CD4-positive, alpha-beta T cell treated with Interleukin-12 subunit alpha and Interleukin-12 subunit beta, for 1 hour (primary cell): Measurements from ENCODE around the gene LYSMD3.

Experiments
- DNase-seq: peaks from one replicate; pipeline ENCODE4 v3.0.0-alpha.2; 2020

Gene LYSMD3

DNA sequence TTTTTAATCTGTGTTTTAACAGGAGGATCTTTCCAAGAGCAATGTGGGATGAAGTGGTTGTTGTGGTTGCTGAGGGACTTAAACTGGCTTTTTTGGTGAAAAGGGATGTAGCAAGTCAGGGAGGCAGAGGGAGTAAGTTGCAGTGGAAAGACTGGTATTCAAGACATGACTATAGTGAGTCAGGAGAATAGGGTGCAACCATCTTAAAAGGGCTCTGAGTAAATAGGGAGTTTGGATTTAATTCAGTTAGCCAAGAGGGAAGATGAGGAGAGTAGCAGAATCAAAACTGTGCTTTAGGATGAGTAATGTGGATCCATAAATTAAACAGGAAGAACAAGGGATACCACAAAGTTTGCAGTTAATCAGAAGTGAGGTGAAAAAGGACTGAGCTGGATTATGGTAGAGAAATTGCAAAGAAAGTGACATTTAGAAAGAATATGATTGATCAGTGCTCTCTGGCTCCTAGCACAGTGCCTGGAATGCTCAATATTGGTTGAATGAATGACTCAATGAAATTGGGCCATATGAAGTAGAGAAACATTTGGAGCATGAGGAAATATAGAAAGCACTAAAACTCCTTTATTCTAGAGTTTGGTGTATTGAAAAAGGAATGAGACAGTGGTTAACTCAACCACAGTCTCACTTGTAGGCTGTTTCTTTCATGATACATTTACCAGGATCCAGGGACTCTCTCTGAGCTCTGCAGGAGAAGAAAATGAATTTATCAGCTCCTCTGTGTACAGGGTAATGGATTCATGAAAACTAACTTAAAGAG is 49.6 kb downstream of the LYSMD3 start:
- no peak for DNase-seq

DNA sequence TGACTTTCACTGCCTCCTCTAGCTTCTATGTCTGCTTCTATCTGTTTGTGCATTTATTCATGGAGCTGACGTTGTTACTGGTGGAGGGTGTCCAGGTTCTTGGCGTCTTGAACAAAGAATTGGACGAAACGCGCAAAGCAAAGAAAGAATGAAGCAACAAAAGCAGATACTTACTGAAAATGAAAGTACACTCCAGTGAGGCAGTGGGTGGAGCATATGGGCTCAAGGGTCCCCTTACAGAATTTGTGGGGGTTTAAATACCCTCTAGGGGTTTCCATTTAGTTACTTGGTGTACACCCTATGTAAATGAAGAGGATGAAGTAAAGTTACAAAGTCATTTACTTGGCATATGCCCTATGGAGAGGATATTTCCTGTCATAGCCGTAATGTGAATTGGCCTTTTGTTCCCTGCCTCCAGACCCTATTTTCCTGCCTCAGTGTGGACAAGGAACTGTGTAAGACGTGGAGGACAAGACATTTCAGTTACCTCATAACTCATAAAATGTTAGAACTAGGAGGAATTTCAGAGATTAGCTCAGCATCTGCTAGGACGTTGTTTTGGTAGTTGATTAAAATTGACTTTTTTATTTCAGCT is 51.7 kb downstream of the LYSMD3 start:
- DNase-seq, result no peak

DNA sequence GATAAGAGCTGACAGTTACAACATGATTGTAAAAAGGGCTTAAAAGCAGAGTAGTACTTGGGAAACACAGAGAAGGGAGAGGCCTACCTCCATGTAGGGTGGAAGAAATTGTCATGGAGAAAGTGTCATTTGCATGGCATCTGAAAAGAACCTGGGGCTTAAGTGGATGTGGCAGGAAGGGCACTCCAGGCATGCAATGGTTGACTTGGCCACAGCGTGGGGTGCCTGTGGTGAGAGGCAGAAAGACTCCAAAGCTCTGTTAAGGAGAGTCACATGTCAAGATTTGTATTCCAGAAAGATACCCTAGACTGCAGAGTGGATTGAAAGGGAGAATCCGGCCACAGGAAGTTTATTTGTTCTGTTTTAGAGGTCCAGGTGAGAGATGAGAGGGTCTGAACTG is 52.3 kb downstream of the LYSMD3 start:
- DNase-seq, result no peak

DNA sequence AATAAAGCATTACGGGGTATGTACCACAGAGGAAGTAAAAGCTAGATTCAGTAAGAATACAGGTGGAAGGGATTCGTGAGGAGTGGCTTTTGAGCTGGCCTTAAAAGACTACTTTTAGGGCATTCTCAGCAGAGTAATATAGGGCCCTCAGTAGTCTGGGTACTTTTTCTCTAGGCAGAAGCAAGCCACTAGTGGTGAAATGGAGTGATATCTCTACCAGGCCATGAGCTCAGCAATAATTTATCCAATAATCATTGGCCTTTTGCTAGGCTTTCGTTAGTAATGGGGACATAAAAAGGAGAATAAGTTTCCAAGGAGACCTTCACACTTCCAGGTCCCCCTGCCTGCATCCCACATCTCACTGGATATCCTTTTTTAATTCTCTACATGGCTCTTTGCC is 53.0 kb downstream of the LYSMD3 start:
- DNase-seq, result no peak

DNA sequence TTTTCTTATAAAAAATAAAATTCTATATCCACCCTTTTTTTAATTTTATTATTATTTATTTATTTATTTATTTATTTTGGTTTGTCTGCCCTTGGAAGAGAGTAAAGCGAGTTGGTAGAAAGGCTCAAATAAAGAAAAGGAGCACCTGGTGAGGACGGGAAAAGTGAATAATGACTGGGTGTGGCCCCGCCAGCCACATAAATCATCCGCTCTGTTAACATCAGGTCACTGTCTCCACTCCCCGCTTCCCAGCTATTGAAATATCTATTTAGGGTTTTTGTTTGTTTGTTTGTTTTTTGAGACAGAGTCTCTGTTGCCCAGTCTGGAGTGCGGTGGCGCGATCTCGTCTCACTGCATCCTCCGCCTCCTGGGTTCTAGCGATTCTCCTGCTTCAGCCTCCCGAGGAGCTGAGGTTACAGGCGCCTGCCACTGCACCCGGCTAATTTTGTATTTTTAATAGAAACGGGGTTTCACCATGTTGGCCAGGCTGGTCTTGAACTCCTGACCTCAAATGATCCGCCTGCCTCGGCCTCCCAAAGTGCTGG is 53.9 kb downstream of the LYSMD3 start:
- DNase-seq, result no peak

DNA sequence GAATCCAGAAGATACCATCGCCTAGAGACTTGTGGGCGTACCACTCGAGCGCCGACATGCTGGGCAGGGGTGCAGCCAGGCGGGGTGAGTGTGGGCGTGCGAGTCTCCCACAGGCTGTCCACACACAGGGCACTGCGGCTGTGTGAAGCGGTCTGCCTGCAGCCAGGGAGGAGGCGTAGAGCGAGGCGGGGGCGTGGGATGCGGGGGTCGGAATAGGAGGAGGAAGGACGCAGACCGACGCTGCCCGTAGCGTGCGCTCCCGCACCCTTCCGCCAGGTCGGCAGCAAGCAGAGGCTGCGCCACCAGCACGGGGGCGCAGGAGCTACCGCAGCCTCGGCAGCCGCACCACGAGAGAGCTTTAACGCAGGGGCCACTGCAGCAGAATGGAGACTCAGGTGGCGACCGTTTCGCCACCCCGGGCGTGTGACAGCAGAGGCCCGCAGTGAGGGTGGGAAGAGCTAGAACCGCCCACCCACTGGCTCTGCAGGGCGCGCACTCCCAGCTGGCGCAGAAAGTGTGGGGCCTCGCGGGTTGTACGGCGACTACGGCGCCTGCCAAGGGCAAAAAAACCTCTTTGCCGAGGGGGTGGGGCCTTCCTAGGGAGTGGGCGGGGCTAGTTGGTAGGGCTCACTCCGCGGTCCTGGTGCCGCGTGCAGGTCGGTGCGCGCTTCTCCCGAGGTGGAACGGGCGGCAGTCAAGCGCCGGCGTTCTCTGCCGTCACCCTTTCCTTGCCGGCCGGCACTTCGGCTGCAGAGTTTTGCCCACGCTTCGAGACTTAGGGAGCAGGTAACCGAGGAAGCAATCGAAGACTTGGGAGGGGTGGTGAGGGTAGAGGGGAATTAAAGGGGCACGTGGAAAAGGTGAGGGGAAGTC is 54.9 kb downstream of the LYSMD3 start, which contains the start of the genes MBLAC2 and POLR3G:
MBLAC2 (minus strand) TSS at position 537 of the 873 bp plus-strand sequence; CDS start at position 58, 479 bp downstream.
POLR3G (plus strand) TSS at position 630 of the 873 bp plus-strand sequence. CDS start 10,704 bp downstream, outside the sequence.
- DNase-seq, result peak; percentile 95

DNA sequence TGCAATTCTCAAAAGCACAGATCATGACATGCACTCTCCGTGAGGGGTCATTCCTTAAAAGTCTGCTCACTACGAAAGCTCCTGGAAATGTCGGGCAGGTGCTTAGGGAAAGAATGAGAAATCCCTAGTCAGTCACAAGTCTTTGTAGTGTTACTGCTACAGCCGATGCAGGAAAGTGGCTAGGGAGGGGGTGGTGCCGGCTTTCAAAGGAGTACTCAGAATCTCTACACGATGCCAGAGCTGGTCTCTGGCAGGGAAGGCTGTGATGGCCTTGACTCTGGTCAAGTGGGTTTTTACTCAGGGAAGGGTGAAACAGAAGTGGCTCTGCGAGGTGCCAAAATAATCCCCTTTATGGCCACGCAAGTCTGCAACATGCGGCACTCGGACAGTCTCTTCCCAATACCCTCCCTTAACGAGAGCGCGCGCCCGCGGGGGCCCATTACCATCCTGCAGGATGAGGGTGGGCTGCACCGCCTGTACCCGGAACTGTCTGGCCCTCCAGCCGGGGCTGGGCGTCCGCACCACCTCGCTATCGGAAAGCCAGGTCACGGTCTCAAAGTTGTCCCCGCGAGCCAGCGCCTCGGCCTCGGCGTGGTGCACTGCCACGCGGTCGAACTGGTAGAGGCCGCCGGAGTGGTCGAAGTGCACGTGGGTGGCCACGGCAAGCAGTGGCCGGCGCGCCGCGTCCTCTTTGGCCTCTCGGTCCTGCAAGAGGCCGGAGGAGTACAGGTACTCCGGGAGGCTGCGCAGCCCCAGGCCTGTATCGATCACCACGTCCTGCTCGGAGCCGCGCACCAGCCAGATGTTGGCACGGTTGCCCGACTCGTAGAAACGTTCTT is 55.8 kb downstream of the LYSMD3 start:
- DNase-seq, result peak; percentile 7

DNA sequence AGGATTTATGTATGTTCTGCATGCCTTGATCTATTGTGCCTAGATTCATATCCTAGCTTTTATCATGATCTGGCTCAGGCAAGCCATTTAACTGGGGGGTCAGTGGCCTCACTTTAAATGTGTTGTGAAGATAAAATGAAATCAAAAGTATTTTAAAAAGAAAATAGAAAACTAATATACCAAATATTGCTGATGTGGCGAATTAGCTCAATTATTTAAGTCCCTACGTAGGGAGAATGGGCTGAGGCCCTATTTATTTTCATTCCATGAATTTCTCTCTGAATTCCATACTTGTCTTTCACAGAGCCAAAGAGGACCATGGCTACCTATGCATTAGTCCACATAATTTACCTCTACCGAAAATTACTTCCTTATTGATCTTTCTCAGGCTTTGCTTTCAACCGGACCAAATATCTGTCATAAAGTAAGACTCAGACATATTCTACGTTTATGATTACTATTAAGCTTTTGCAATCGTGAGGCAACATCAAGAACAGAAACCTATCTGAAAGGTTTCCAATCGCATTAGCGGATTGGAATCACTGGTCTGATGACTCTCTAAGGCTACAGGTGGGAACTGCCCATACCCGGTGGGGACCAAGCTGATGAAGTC is 56.5 kb downstream of the LYSMD3 start:
- DNase-seq, result no peak
